Mucosa of descending colon (tissue), 3 donors: ENCODE results near the gene PLAGL1. TPM values are rescaled to one million over a fixed set of nuclear protein-coding genes. Genes with fewer than 3 reads are reported as not detected.

Experiments
- ATAC-seq: fragments of 200-7000 bp; cut with Tn5 transposase; one replicate; pipeline ENCODE4 v1.9.1; 2020; ENCODE audit warnings: mild to moderate bottlenecking, moderate library complexity
- DNase-seq, 3 donors: peaks; one replicate each; pipeline ENCODE4 v3.0.0-alpha.2; 2020
- H3K36me3 ChIP-seq: fragments of 200-600 bp; one replicate; pipeline ENCODE4 v1.8.0; 2021; ENCODE audit warnings: low read depth, mild to moderate bottlenecking
- H3K4me1 ChIP-seq: fragments of 200-600 bp; one replicate; pipeline ENCODE4 v1.8.0; 2021; ENCODE audit warnings: low read depth, mild to moderate bottlenecking
- H3K4me3 ChIP-seq: fragments of 200-600 bp; one replicate; pipeline ENCODE4 v1.8.0; 2021; ENCODE audit warnings: mild to moderate bottlenecking
- H3K9me3 ChIP-seq: fragments of 200-600 bp; one replicate; pipeline ENCODE4 v1.8.0; 2021; ENCODE audit warnings: mild to moderate bottlenecking
- CTCF ChIP-seq: fragments of 200-600 bp; IDR thresholded peaks from one replicate; pipeline ENCODE4 v1.8.0; 2022; ENCODE audit warnings: antibody characterized with exemption, mild to moderate bottlenecking
- intact Hi-C, 2 donors: fragments of 100-400 bp; cut with DNase I in 1 of 2; cut with micrococcal nuclease in 1 of 2; formaldehyde crosslinking; loops; one replicate each; pipeline versions ENCODE4 v1.11.0 to v1.11.1; 2022; cut with DNase I, micrococcal nuclease
- total RNA-seq, 3 donors: library from RNA; stranded (reverse); fragmentation: NEBNext Ultra II Directional in 2 of 3; extraction: Animal tissue kit (Norgen Biotek cat#: 25700) in 2 of 3; gene quantifications; one replicate each; pipeline versions ENCODE4 v1.2.1 to v1.2.4, GENCODE V29; 2021 to 2023
- donor health status: DM: no; HTN: no; CAD: no; lungs with moderate emphysema.
- donor health status: DM: no; HTN: no; CAD: no.
- donor health status: DM: no; HTN: yes; CAD: no.

The PLAGL1 gene
- total RNA-seq, 3 donors from 2014 or later, result 25.4 to 49.5 (median 46.0) TPM

- intact Hi-C loops, result loop anchor here in 1 of 2 donors (10.0 kb wide), 1 partner anchor 73 kb away; no protein-coding TSS in a partner anchor
- TF ChIP-seq CTCF, result peak; percentile 21
- Histone ChIP-seq H3K4me1 (no peaks in the 10 kb centered on the region), H3K4me3 (no peak overlapping the region), H3K36me3 (no peaks in the 10 kb centered on the region), H3K9me3 (no peaks in the 10 kb centered on the region)
- DNase-seq, result peak; percentile 62 to 84 (median 76)
- ATAC-seq, result peak; percentile 77
Measured at GRCh38 chr6:143941852-143942627, 66.0 kb downstream of the PLAGL1 start.

- no peaks in the 10 kb centered on the region for H3K9me3 ChIP-seq
- intact Hi-C loops, result loop anchor here in 1 of 2 donors (10.0 kb wide), 1 partner anchor 75 kb away; no protein-coding TSS in a partner anchor
- DNase-seq (peak in 2 of 3 donors; percentile 52 to 79), ATAC-seq (peak; percentile 93)
- TF ChIP-seq CTCF, result peak; percentile 66
- H3K4me1 ChIP-seq, result no peaks in the 10 kb centered on the region
- H3K36me3 ChIP-seq, result no peaks in the 10 kb centered on the region
- no peak overlapping the region for H3K4me3 ChIP-seq
Measured at GRCh38 chr6:143940011-143940597, 68.0 kb downstream of the PLAGL1 start.

GRCh38 chr6:143939364-143939763, 68.7 kb downstream of the PLAGL1 start:
- no peaks in the 10 kb centered on the region for H3K36me3 ChIP-seq
- H3K4me3 ChIP-seq, result no peak overlapping the region
- intact Hi-C loops, result no loop called here
- no peaks in the 10 kb centered on the region for H3K9me3 ChIP-seq
- TF ChIP-seq CTCF, result no peak
- DNase-seq, result no peak
- ATAC-seq, result no peak
- no peaks in the 10 kb centered on the region for H3K4me1 ChIP-seq

- Histone ChIP-seq H3K4me3 (no peak overlapping the region), H3K36me3 (no peaks in the 10 kb centered on the region), H3K9me3 (no peaks in the 10 kb centered on the region), H3K4me1 (no peaks in the 10 kb centered on the region)
- no peak for TF ChIP-seq CTCF
- no peak for ATAC-seq
- no peak for DNase-seq
- intact Hi-C loops, result no loop called here
Measured at GRCh38 chr6:143937668-143937970, 70.4 kb downstream of the PLAGL1 start.

- Histone ChIP-seq H3K4me3 (no peak overlapping the region), H3K9me3 (no peaks in the 10 kb centered on the region), H3K4me1 (no peaks in the 10 kb centered on the region), H3K36me3 (no peaks in the 10 kb centered on the region)
- intact Hi-C loops, result no loop called here
- no peak for DNase-seq
- no peak for ATAC-seq
- no peak for TF ChIP-seq CTCF
Measured at GRCh38 chr6:143936778-143937667, 71.0 kb downstream of the PLAGL1 start.
